GM12801 (cell line): ENCODE data around the gene NGLY1.

Source experiments
- CTCF ChIP-seq: IDR thresholded peaks from one replicate; pipeline ENCODE4 v1.5.1; 2011; ENCODE audit warnings: control low read depth; ENCODE audit not compliant: insufficient read length; ENCODE audit errors: extremely low read depth

The NGLY1 gene

GRCh38 chr3:25801786-25802185, 18.5 kb upstream of the NGLY1 start:
- no peak for TF ChIP-seq CTCF

GRCh38 chr3:25789596-25790556, 6.6 kb upstream of the NGLY1 start, which contains the start of gene OXSM:
Gene OXSM (plus strand): TSS chr3:25790090. CDS start chr3:25791021, 931 bp downstream.
- no peak for TF ChIP-seq CTCF

- no peak for TF ChIP-seq CTCF
Measured at GRCh38 chr3:25789209-25789595, 6.0 kb upstream of the NGLY1 start.

- TF ChIP-seq CTCF, result no peak
Measured at GRCh38 chr3:25787689-25788088, 4.4 kb upstream of the NGLY1 start.

GRCh38 chr3:25785826-25786225, 2.6 kb upstream of the NGLY1 start:
- no peak for TF ChIP-seq CTCF

GRCh38 chr3:25784971-25785370, 1.7 kb upstream of the NGLY1 start:
- TF ChIP-seq CTCF, result no peak

- TF ChIP-seq CTCF, result no peak
Measured at GRCh38 chr3:25783661-25784512, 644 bp upstream of the NGLY1 start.
